ENCODE results near the gene CDC42BPG. TPM values are rescaled to one million over a fixed set of nuclear protein-coding genes. Genes with fewer than 3 reads are reported as not detected.

CDC42BPG gene
- total and polyA plus RNA-seq, 2 of the 8 experiments (the other 6 are each of a cell fraction or from before 2014, with no cell fraction given), result 3.7 to 10.6 TPM

DNA sequence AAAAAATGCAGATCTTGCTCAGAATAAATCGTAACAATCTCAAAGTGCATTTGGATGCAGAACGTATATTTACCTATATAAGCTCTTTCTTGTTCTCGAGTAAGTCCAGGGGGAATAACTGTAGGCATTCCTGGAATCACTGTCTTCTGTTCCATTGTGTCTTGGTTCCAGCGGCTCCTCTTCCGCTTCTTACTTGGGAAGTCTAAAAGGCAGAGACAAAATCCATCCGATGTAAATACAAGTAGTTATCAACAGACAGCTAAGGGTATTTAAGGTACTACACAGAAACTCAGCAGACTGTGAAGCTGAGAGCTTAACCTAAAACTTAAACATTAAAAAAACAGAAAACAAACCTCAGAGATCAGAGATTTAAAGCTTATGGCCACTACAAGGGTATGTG is 68.0 kb downstream of the CDC42BPG start:
- POLR2A ChIA-PET (ENCODE audit: partially characterized antibody), result interaction anchor here (0.5 to 29.2 kb wide), 8 partner anchors 18 to 517 kb away, joined by 3 to 1087 read pairs (median 4); partner anchors contain the start of genes EHD1, PYGM and RASGRP2
- Histone ChIP-seq H3K27me3 (replicated peaks in 1 of 4; ENCODE audit: control insufficient read depth in 3 of 4, extremely low read depth in 1 of 4, insufficient read depth in 3 of 4, low read length in 3 of 4) (no peaks in the 10 kb centered on the region), H3K18ac (ENCODE audit: extremely low read depth, low read length) (no peak overlapping the region), H4K91ac (replicated peaks; ENCODE audit: insufficient read length, low read length) (no peak overlapping the region), H2AK5ac (ENCODE audit: low read depth, low read length) (no peak overlapping the region), H2BK12ac (ENCODE audit: low read depth, low read length) (no peak overlapping the region), H2BK5ac (ENCODE audit: low read depth, low read length) (no peak overlapping the region), H4K5ac (ENCODE audit: insufficient read length, low read depth, low read length) (no peak overlapping the region), H3K23ac (ENCODE audit: insufficient read length) (no peak overlapping the region), H3K79me2 (ENCODE audit: control insufficient read depth in 1 of 2, insufficient read depth in 2 of 2, low read length in 2 of 2) (peaks cover 30 to 61% of the 10 kb centered on the region in 2 experiments), H2BK120ac (replicated peaks; ENCODE audit: low read depth, low read length) (no peak overlapping the region), H2AFZ (ENCODE audit: low read length) (no peak overlapping the region), H3K4me1 (replicated peaks in 1 of 4; ENCODE audit: control insufficient read depth in 3 of 4, insufficient read depth in 4 of 4, low read length in 3 of 4) (peaks cover 2 to 6% (median 5%) of the 10 kb centered on the region in 4 experiments; a peak in 5 of 7 replicates), H3K4me3 (ENCODE audit: extremely low read depth in 1 of 4, insufficient read depth in 2 of 4, low read depth in 3 of 4, low read length in 4 of 4) (peak overlapping the region in 3 of 4 experiments; percentile 69 to 97 (median 93); a peak in 6 of 8 replicates), H3K36me3 (ENCODE audit: control insufficient read depth in 2 of 4, insufficient read depth in 4 of 4, low read length in 3 of 4) (peaks cover 40 to 57% (median 54%) of the 10 kb centered on the region in 4 experiments), H3K4ac (replicated peaks; ENCODE audit: insufficient read length, low read depth, low read length) (no peak overlapping the region), H2BK15ac (ENCODE audit: low read length) (no peak overlapping the region), H3K14ac (ENCODE audit: insufficient read length) (no peak overlapping the region), H3K9ac (replicated peaks in 1 of 4; ENCODE audit: extremely low read depth in 1 of 4, low read depth in 3 of 4, low read length in 3 of 4) (no peak overlapping the region; a peak in 1 of 7 replicates), H3K27ac (ENCODE audit: low read depth, low read length) (no peak overlapping the region), H3K79me1 (ENCODE audit: low read depth, low read length) (peaks cover 9% of the 10 kb centered on the region), H3K4me2 (ENCODE audit: insufficient read depth in 1 of 2, low read depth in 2 of 2, low read length in 2 of 2) (peak overlapping the region; percentile 84 to 92; a peak in 3 of 4 replicates), H3K23me2 (ENCODE audit: low read depth, low read length) (peaks cover 9% of the 10 kb centered on the region), H4K8ac (ENCODE audit: extremely low read depth, insufficient read depth, low read length) (no peak overlapping the region), H3K56ac (replicated peaks; ENCODE audit: insufficient read length, low read depth, low read length) (no peak overlapping the region), H2BK20ac (ENCODE audit: low read length) (no peak overlapping the region), H4K20me1 (replicated peaks in 1 of 2; ENCODE audit: control insufficient read depth in 1 of 2, insufficient read depth in 2 of 2, low read length in 2 of 2) (peaks cover 32 to 39% of the 10 kb centered on the region in 2 experiments), H3K9me3 (ENCODE audit: insufficient read depth in 2 of 2, low read depth in 1 of 2, low read length in 1 of 2) (no peaks in the 10 kb centered on the region)
- CTCF ChIA-PET (ENCODE audit: partially characterized antibody), result interaction anchor here (0.6 to 23.6 kb wide), 8 partner anchors 9 to 73 kb away, joined by 3 to 376 read pairs (median 4); partner anchors contain the start of genes PYGM and RASGRP2
- WGBS, 2 experiments (ENCODE audit: extremely low coverage in 1 of 2, insufficient coverage in 1 of 2, insufficient read length in 1 of 2, insufficient replicate concordance in 2 of 2, low coverage in 1 of 2, low lambda C conversion rate in 2 of 2, missing lambda C conversion rate in 1 of 2), result 93% methylated on average over 6 of the region's 6 CpGs; no CpG with 5 or more reads in 1 of the 2 experiments
- TF ChIP-seq RXRA (IDR thresholded peaks at IDR 0.05; ENCODE audit: insufficient read depth, low read depth, low read length) (no peak), NANOG (IDR thresholded peaks at IDR 0.05; ENCODE audit: insufficient read depth, low read depth, low read length, poor library complexity, severe bottlenecking) (no peak), JUND (IDR thresholded peaks at IDR 0.05; ENCODE audit: low read length) (no peak), POLR2A (IDR thresholded peaks at IDR 0.05; ENCODE audit: control extremely low read depth in 1 of 2, low read depth in 2 of 2, low read length in 2 of 2) (0 out of 3 replicates have a peak, but pooled peaks of 1 of the 2 experiments have one; percentile 7), RBBP5 (IDR thresholded peaks at IDR 0.05; ENCODE audit: borderline replicate concordance, low read depth, low read length) (no peak), FOSL1 (IDR thresholded peaks at IDR 0.05; ENCODE audit: insufficient read depth, low read depth, low read length) (no peak), SAP30 (IDR thresholded peaks at IDR 0.05; ENCODE audit: insufficient read depth, insufficient replicate concordance, low read length) (no peak)
- TF ChIP-seq, protein P1, sequence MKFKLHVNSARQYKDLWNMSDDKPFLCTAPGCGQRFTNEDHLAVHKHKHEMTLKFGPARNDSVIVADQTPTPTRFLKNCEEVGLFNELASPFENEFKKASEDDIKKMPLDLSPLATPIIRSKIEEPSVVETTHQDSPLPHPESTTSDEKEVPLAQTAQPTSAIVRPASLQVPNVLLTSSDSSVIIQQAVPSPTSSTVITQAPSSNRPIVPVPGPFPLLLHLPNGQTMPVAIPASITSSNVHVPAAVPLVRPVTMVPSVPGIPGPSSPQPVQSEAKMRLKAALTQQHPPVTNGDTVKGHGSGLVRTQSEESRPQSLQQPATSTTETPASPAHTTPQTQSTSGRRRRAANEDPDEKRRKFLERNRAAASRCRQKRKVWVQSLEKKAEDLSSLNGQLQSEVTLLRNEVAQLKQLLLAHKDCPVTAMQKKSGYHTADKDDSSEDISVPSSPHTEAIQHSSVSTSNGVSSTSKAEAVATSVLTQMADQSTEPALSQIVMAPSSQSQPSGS (IDR thresholded peaks at IDR 0.05; ENCODE audit: low read length), result no peak
- FAIRE-seq, result no peak
- no peak for DNase-seq (ENCODE audit: low read depth in 1 of 2, low spot score in 2 of 2)
